Pancreas (tissue), 10 donors: ENCODE data around the gene MGAT5B. TPM values are rescaled to one million over a fixed set of nuclear protein-coding genes. Genes with fewer than 3 reads are reported as not detected.
"Not testable (repeated sequence)": the region's sequence is repeated elsewhere in the genome, so short reads cannot be mapped to it uniquely, and the experiment has no call there.

Source experiments
- ATAC-seq, 4 donors: fragments of 200-7000 bp; cut with Tn5 transposase; one replicate each; pipeline versions ENCODE4 v1.8.0 to v1.9.1; 2020; ENCODE audit warnings: mild to moderate bottlenecking in 4 of 4, moderate library complexity in 4 of 4
- DNase-seq, 6 donors: peaks; one replicate each; pipeline ENCODE4 v3.0.0-alpha.2; 2020
- FAIRE-seq: peaks from 2 replicates; lab custom pipeline; 2012; peaks lifted over from hg19 to GRCh38; lab: Jason Lieb, UNC
- H3K27ac ChIP-seq, 4 donors: fragments of 200-600 bp; sonication (generic); 1 replicate in 3 of 4; 2 replicates in 1 of 4; pipeline versions ENCODE4 v1.5.0 to v1.8.0; 2020
- H3K27me3 ChIP-seq, 4 donors: fragments of 200-600 bp; one replicate each; pipeline ENCODE4 v1.8.0; 2021
- H3K36me3 ChIP-seq, 3 donors: fragments of 200-600 bp; sonication (generic) in 1 of 3; one replicate each; pipeline versions ENCODE4 v1.5.0 to v1.8.0; 2020 to 2021
- H3K4me1 ChIP-seq, 3 donors: fragments of 200-600 bp; one replicate each; pipeline ENCODE4 v1.8.0; 2021
- H3K4me3 ChIP-seq, 4 donors: fragments of 200-600 bp; sonication (generic) in 2 of 4; one replicate each; pipeline versions ENCODE4 v1.5.0 to v1.8.0; 2020 to 2021
- H3K9me3 ChIP-seq, 4 donors: fragments of 200-600 bp; one replicate each; pipeline ENCODE4 v1.8.0; 2021
- CTCF ChIP-seq, 4 donors: fragments of 200-600 bp; sonication (generic) in 3 of 4; IDR thresholded peaks; one replicate each; pipeline versions ENCODE4 v1.5.0 to v1.8.0; 2021; ENCODE audit warnings: antibody characterized with exemption in 4 of 4
- WGBS, 2 donors: extraction: QIAGEN DNeasy Blood & Tissue Kit; methylation state at CpG; one replicate each; pipeline ENCODE4 v1.1.7; 2013; 5-methylcytosine and 5-hydroxymethylcytosine counted together
- intact Hi-C, 3 donors: fragments of 100-400 bp; cut with DNase I; formaldehyde crosslinking; loops; one replicate each; pipeline versions ENCODE4 v1.11.1 to v1.14.2; 2022
- polyA plus RNA-seq, 2 donors: library from polyadenylated mRNA; stranded (reverse); fragments of 200-250 nt; gene quantifications; one replicate each; pipeline ENCODE4 v1.2.3, GENCODE V29; 2013
- total RNA-seq, 6 donors: library from RNA; stranded (reverse); fragmentation: NEBNext Ultra II Directional in 4 of 6; extraction: Animal tissue kit (Norgen Biotek cat#: 25700) in 4 of 6; gene quantifications; one replicate each; pipeline versions ENCODE4 v1.2.1 to v1.2.4, GENCODE V29; 2021 to 2023
- donor health status: healthy with polysubstance abuse.
- donor health status: DM: no; HTN: no; CAD: no; lungs with moderate emphysema.
- donor health status: DM: no; HTN: no; CAD: no.
- donor health status: control.
- donor health status: control.
- donor health status: Bipolar disorder and iron deficiency.
- donor health status: DM: yes; HTN: yes; CAD: no.
- donor health status: DM: no; HTN: no; CAD: no.
- donor health status: DM: no; HTN: no; CAD: no.
- donor health status: DM: yes; HTN: yes; CAD: no.

The MGAT5B gene
- total and polyA plus RNA-seq, 8 donors: 0.21 to 1.2 (median 0.25) TPM; not detected in 1

- peaks cover 0 to 10% (median 3%) of the 10 kb centered on the region in 4 donors for H3K27me3 ChIP-seq
- no peak for TF ChIP-seq CTCF (IDR thresholded peaks at IDR 0.05)
- no peak for FAIRE-seq
- no peaks in the 10 kb centered on the region for H3K9me3 ChIP-seq
- H3K27ac ChIP-seq: no peak overlapping the region
- intact Hi-C loops: no loop called here
- WGBS, 2 donors: 2 to 15% methylated on average over 11 to 13 of the region's 13 CpGs
- peak; percentile 74 to 78 (median 76) for ATAC-seq
- peaks cover 0 to 11% (median 11%) of the 10 kb centered on the region in 3 donors for H3K4me1 ChIP-seq
- DNase-seq: peak in 2 of 6 donors; percentile 16 to 68
- no peaks in the 10 kb centered on the region for H3K36me3 ChIP-seq
- H3K4me3 ChIP-seq: peak overlapping the region in 1 of 4 donors; percentile 37
Observed at GRCh38 chr17:76969598-76970172, 101.5 kb downstream of the MGAT5B start.

- peak in 1 of 4 donors; percentile 21 for ATAC-seq
- H3K36me3 ChIP-seq, intact Hi-C loops, H3K27ac ChIP-seq, H3K9me3 ChIP-seq, DNase-seq, H3K4me3 ChIP-seq, FAIRE-seq: not testable (repeated sequence)
- peaks cover 0 to 11% (median 11%) of the 10 kb centered on the region in 3 donors for H3K4me1 ChIP-seq
- peaks cover 0 to 10% (median 3%) of the 10 kb centered on the region in 4 donors for H3K27me3 ChIP-seq
- WGBS, 2 donors: 85 to 93% methylated on average over 5 of the region's 5 CpGs
Observed at GRCh38 chr17:76970228-76970627, 102.0 kb downstream of the MGAT5B start.

GRCh38 chr17:76972046-76972641 is 103.9 kb downstream of the MGAT5B start:
- FAIRE-seq (no peak), ATAC-seq (no peak), DNase-seq (no peak)
- no peak overlapping the region for H3K27ac ChIP-seq
- H3K4me1 ChIP-seq: peaks cover 0 to 11% (median 11%) of the 10 kb centered on the region in 3 donors
- no peaks in the 10 kb centered on the region for H3K36me3 ChIP-seq
- peaks cover 0 to 10% (median 3%) of the 10 kb centered on the region in 4 donors for H3K27me3 ChIP-seq
- 65 to 72% methylated on average over 6 of the region's 6 CpGs for WGBS, 2 donors
- TF ChIP-seq CTCF (IDR thresholded peaks at IDR 0.05): no peak
- no peak overlapping the region for H3K4me3 ChIP-seq
- intact Hi-C loops: no loop called here
- H3K9me3 ChIP-seq: no peaks in the 10 kb centered on the region

- no peak for FAIRE-seq
- TF ChIP-seq CTCF (IDR thresholded peaks at IDR 0.05): no peak
- Histone ChIP-seq H3K4me3 (no peak overlapping the region), H3K27me3 (peaks cover 0 to 5% (median 1%) of the 10 kb centered on the region in 4 donors), H3K36me3 (no peaks in the 10 kb centered on the region), H3K27ac (no peak overlapping the region), H3K4me1 (peaks cover 0 to 11% (median 11%) of the 10 kb centered on the region in 3 donors), H3K9me3 (no peaks in the 10 kb centered on the region)
- ATAC-seq: no peak
- DNase-seq: no peak
- intact Hi-C loops: no loop called here
- 72 to 78% methylated on average over 8 of the region's 8 CpGs for WGBS, 2 donors
Observed at GRCh38 chr17:76973040-76973439, 104.8 kb downstream of the MGAT5B start.

GRCh38 chr17:76974721-76975120 is 106.5 kb downstream of the MGAT5B start:
- no peaks in the 10 kb centered on the region for H3K9me3 ChIP-seq
- no peak for TF ChIP-seq CTCF (IDR thresholded peaks at IDR 0.05)
- no peak overlapping the region for H3K27ac ChIP-seq
- peaks cover 0 to 3% (median 0%) of the 10 kb centered on the region in 3 donors for H3K4me1 ChIP-seq
- H3K36me3 ChIP-seq: no peaks in the 10 kb centered on the region
- FAIRE-seq (no peak), ATAC-seq (no peak), DNase-seq (no peak)
- no peaks in the 10 kb centered on the region for H3K27me3 ChIP-seq
- WGBS, 2 donors: 65 to 80% methylated on average over 3 of the region's 3 CpGs
- intact Hi-C loops: no loop called here
- H3K4me3 ChIP-seq: no peak overlapping the region

- DNase-seq, H3K27me3 ChIP-seq, H3K9me3 ChIP-seq, ATAC-seq, H3K36me3 ChIP-seq, H3K4me3 ChIP-seq, FAIRE-seq, H3K4me1 ChIP-seq, H3K27ac ChIP-seq, intact Hi-C loops: not testable (repeated sequence)
- 49 to 71% methylated on average over 1 of the region's 1 CpG for WGBS, 2 donors
Observed at GRCh38 chr17:76978050-76978449, 109.8 kb downstream of the MGAT5B start.
